Panc1 (cell line): Measurements from ENCODE around the gene VCPKMT. TPM values are rescaled to one million over a fixed set of nuclear protein-coding genes. Genes with fewer than 3 reads are reported as not detected.

Experiments
- ATAC-seq: fragments of 200-7000 bp; cut with Tn5 transposase; 2 replicates; pipeline ENCODE4 v1.9.1; 2020; ENCODE audit warnings: mild to moderate bottlenecking, moderate library complexity
- BruUV-seq: library from RNA; stranded (reverse); fragments of 400-500 nt; replicated peaks from 2 replicates; lab custom pipeline; 2021; lab: Mats Ljungman, UMichigan
- CTCF ChIA-PET: fragments of 300-600 bp; sonication (Branson Sonifier 250); formaldehyde crosslinking; loops from one replicate; lab custom pipeline; 2022; ENCODE audit warnings: antibody characterized with exemption; lab: Charles Lee
- POLR2A ChIA-PET: fragments of 300-600 bp; sonication (Branson Sonifier 250); formaldehyde crosslinking; loops from one replicate; lab custom pipeline; 2022; ENCODE audit warnings: antibody characterized with exemption; lab: Charles Lee
- DNase-seq: peaks from one replicate; pipeline ENCODE4 v3.0.0-alpha.2; 2010; ENCODE audit warnings: low read depth, low spot score
- H3K27ac ChIP-seq: 2 replicates; pipeline ENCODE4 v1.5.1; 2011; ENCODE audit warnings: mild to moderate bottlenecking, low read length, inconsistent platforms
- H3K27me3 ChIP-seq: fragments of 200-500 bp; sonication (Bioruptor generic); 2 replicates; pipeline ENCODE4 v1.6.0; 2014; ENCODE audit warnings: low read length, inconsistent platforms; ENCODE audit not compliant: control insufficient read depth, insufficient read depth
- H3K36me3 ChIP-seq: fragments of 200-500 bp; sonication (Bioruptor generic); 2 replicates; pipeline ENCODE4 v1.5.1; 2014; ENCODE audit warnings: inconsistent platforms, mild to moderate bottlenecking, low read length, moderate library complexity; ENCODE audit not compliant: control insufficient read depth, insufficient read depth
- H3K4me1 ChIP-seq: 2 replicates; pipeline ENCODE4 v1.5.1; 2011; ENCODE audit warnings: inconsistent platforms, mild to moderate bottlenecking, low read length, moderate library complexity; ENCODE audit not compliant: control insufficient read depth, insufficient read depth
- H3K4me3 ChIP-seq, 2 experiments: 2 replicates each; pipeline ENCODE4 v1.5.1; 2011 to 2012; ENCODE audit warnings: low read depth in 2 of 2, low read length in 2 of 2, mild to moderate bottlenecking in 2 of 2, inconsistent platforms in 1 of 2, moderate library complexity in 1 of 2
- H3K9me3 ChIP-seq: fragments of 200-500 bp; sonication (Bioruptor generic); 2 replicates; pipeline ENCODE4 v1.5.1; 2014; ENCODE audit warnings: low read depth, mild to moderate bottlenecking, inconsistent platforms, low read length, moderate library complexity; ENCODE audit not compliant: control insufficient read depth, insufficient read depth
- CTCF ChIP-seq: fragments of 450-650 bp; IDR thresholded peaks from 2 replicates; pipeline ENCODE4 v1.5.1; 2017; ENCODE audit warnings: mild to moderate bottlenecking
- POLR2AphosphoS5 ChIP-seq: IDR thresholded peaks from 2 replicates; pipeline ENCODE4 v1.6.1; 2012; ENCODE audit warnings: mild to moderate bottlenecking, low read depth, low read length, moderate library complexity
- REST ChIP-seq, 2 experiments: IDR thresholded peaks; 2 replicates each; pipeline ENCODE4 v1.6.1; 2011 to 2012; ENCODE audit warnings: low read depth in 2 of 2, control low read depth in 1 of 2, low read length in 1 of 2, mild to moderate bottlenecking in 1 of 2, moderate library complexity in 1 of 2; ENCODE audit not compliant: insufficient read depth in 1 of 2
- SIN3A ChIP-seq: IDR thresholded peaks from 2 replicates; pipeline ENCODE4 v1.6.1; 2012; ENCODE audit warnings: low read depth, mild to moderate bottlenecking, low read length, moderate library complexity, borderline replicate concordance; ENCODE audit not compliant: insufficient read depth
- TCF7L2 ChIP-seq: IDR thresholded peaks from 2 replicates; pipeline ENCODE4 v1.6.1; 2011; ENCODE audit warnings: mild to moderate bottlenecking, low read depth, low read length, inconsistent platforms
- in situ Hi-C: cut with HindIII; loops from 2 replicates; pipeline ENCODE4 v1.10.0; 2016; ENCODE audit warnings: low sequenced_read_pairs, low pct_unique_long_range_greater_than_20kb
- intact Hi-C: fragments of 100-400 bp; cut with micrococcal nuclease; formaldehyde crosslinking; loops from one replicate; pipeline ENCODE4 v1.10.0; 2022; ENCODE audit not compliant: unreplicated experiment
- total RNA-seq: library from RNA; stranded (reverse); gene quantifications from one replicate; pipeline ENCODE4 v1.2.1, GENCODE V29; 2021; ENCODE audit not compliant: unreplicated experiment

VCPKMT gene
- total RNA-seq, 1 experiment from 2014 or later = 6.1 TPM

GRCh38 chr14:50122291-50122690, 5.9 kb upstream of the VCPKMT start:
- H3K4me3 ChIP-seq = no peak overlapping the region
- BruUV-seq = no TSS peak
- H3K27me3 ChIP-seq = no peaks in the 10 kb centered on the region
- ChIA-PET CTCF (no interaction called here), POLR2A (no interaction called here)
- no peaks in the 10 kb centered on the region for H3K9me3 ChIP-seq
- ATAC-seq (no peak), DNase-seq (no peak)
- no peaks in the 10 kb centered on the region; the same call in 1 of the 2 replicates for H3K36me3 ChIP-seq
- intact Hi-C loops = no loop called here
- TF ChIP-seq CTCF = no peak
- TF ChIP-seq SIN3A = no peak
- no peak for TF ChIP-seq TCF7L2
- TF ChIP-seq REST (IDR thresholded peaks at IDR 0.05; ENCODE audit: insufficient read depth in 1 of 2, low read depth in 2 of 2, low read length in 1 of 2) = no peak
- no peak for TF ChIP-seq POLR2AphosphoS5
- peaks cover 2% of the 10 kb centered on the region; the same call in 1 of the 2 replicates for H3K4me1 ChIP-seq
- in situ Hi-C loops = no loop called here
- H3K27ac ChIP-seq = no peak overlapping the region

- intact Hi-C loops (no loop called here), in situ Hi-C loops (no loop called here)
- TF ChIP-seq SIN3A = no peak
- no peak for TF ChIP-seq REST (IDR thresholded peaks at IDR 0.05; ENCODE audit: insufficient read depth in 1 of 2, low read depth in 2 of 2, low read length in 1 of 2)
- no peak for TF ChIP-seq TCF7L2
- no peak for TF ChIP-seq CTCF
- no peak for TF ChIP-seq POLR2AphosphoS5
- DNase-seq (no peak), ATAC-seq (no peak)
- H3K4me3 ChIP-seq = no peak overlapping the region
- H3K27ac ChIP-seq = no peak overlapping the region
- H3K4me1 ChIP-seq = peaks cover 8% of the 10 kb centered on the region
- no peaks in the 10 kb centered on the region for H3K27me3 ChIP-seq
- ChIA-PET CTCF (no interaction called here), POLR2A (no interaction called here)
- no peaks in the 10 kb centered on the region for H3K9me3 ChIP-seq
- H3K36me3 ChIP-seq = no peaks in the 10 kb centered on the region; the same call in 1 of the 2 replicates
- no TSS peak for BruUV-seq
These were observed 5.1 kb upstream of the VCPKMT start for GRCh38 chr14:50121486-50121885.
